Activated naive CD8-positive, alpha-beta T cell treated with anti-CD3 and anti-CD28 coated beads, Interleukin-2, amount 50 U/mL, for 16 hours (primary cell): ENCODE measurements around the gene PLA2G5.

Experiments used
- DNase-seq: peaks from one replicate; pipeline ENCODE4 v3.0.0-alpha.2; 2020; ENCODE audit warnings: low read depth, low spot score

Gene PLA2G5

DNA sequence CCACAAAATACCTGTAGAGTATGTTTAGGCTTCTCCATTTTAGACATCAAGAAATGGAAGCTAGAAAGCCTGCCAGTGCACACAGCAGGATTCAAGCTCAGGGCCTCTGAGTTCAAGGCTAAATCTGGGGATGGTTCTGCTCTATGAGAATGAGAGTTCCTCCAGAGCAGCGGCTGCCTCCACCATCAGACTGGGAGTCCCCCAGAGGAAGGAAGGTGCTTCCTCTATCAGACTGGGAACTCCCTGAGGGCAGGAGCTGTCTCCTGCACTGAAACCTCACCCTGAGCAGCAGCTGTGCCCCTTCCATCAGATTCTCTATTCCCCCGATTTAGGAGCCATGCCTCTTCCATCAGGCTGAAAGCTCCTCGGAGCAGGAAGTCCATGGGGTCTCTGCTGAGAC is 20.1 kb downstream of the PLA2G5 start:
- no peak for DNase-seq

- DNase-seq = no peak
Observed at GRCh38 chr1:20090641-20091040, 20.6 kb downstream of the PLA2G5 start.

GRCh38 chr1:20093303-20093702 is 23.3 kb downstream of the PLA2G5 start:
- DNase-seq = no peak

DNA sequence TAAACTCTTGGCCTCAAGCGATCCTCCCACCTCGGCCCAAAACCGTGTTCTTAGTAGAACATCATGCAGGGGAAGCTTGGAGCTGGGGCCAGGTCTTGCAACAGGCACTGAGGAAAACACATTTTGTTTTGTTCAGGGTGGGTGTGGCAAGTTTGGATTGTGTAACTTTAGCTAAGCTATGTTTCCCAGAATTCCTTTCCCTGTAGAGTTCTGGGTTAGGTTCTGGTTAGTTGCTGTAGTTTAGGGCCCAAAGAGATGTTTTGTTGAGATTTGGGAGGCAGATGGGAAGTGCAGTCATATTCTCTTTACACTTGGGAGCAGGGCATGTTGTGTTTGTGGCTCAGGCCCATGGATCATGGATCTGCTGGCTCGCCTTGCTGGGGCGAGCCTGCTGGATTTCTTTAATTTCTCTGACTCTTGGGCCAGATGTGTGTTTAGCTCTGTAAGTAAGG is 24.0 kb downstream of the PLA2G5 start:
- no peak for DNase-seq

DNA sequence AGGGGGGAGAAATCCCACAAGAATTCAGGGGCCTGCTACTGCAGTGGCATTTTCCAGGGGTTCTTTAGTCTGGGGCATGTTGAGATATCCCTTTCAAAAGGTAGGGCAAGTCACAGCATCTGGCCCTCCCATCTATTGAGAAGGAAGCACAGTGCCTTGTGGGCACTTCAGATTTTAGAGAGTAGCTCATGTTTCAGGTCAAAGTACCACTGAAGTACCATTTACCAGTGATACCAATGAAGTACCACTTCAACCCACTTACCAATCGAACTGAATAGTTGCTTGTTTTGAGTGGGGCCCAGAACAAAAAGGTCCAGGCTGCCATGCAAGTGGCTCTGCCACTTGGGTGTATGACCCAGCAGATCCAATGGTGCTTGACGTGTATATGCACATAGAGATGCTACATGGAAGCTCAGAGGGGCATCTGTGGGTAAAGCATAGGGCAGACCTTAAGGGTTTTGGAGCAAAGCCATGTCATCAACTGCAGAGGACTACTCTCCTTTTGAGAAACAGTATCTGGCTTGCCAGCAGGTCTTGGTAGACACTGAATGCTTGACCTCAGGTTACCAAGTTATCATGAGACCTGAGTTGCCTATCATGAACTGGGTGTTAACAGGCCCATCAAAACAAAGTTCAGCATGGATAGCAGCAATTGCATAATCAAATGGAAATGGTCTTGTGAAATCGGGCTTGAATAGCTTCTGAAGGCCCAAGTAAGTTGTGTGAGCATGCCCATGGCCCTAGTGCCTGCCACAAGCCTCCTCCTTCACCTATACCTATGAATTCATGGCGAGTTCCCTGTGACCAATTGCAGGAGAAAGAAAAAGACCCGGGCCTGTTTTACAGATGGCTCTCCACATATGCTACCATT is 25.8 kb downstream of the PLA2G5 start:
- DNase-seq = no peak

DNA sequence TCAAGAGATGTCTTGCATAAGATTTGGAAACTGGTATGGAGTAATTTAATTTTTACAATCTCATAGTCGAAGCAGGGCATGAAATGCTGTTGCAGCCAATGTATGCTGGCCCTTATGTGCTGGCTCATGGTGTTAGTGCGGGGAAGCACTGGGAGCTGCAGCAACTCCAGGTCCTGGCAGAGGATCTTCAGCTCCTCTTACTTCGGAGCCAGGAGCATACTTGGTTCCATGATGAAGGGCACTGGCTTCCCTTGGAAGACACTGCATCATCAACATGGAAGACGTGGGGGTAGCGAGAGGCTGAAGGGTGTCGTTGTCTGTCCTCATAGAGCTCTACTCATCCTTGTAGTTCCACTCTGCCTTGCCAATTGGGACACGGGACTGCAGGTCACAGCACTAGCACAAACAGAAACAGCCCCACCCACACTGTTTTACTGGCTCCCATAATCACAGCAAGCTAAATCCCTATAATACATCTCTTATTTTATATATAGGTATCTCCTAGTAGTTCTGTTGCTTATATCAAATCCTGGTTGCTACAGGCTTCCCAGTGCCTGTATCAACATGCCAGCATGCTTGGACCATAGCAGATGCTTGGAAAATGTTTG is 26.9 kb downstream of the PLA2G5 start:
- DNase-seq = no peak

DNA sequence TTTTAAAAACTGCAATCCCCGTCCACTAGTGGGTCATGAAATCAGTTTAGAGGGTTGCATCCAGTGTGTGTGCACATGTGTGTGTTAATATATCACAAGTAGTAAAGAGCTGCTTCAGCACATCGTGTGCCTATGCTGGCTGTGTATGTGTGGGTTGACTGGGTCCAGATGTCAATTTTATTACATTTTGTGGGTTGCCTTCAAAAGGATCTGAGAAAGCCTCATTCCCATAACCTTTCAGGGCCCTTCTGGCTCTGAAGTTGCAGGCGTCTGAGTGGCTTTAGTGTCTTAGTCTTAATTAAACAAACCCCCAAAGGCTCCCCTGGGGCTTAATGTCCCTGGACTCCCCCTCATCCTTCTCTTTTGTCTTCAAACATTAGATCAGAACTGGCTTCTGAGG is 29.5 kb downstream of the PLA2G5 start:
- DNase-seq = no peak

- DNase-seq = no peak
Observed at GRCh38 chr1:20100632-20101355, 30.8 kb downstream of the PLA2G5 start.

DNA sequence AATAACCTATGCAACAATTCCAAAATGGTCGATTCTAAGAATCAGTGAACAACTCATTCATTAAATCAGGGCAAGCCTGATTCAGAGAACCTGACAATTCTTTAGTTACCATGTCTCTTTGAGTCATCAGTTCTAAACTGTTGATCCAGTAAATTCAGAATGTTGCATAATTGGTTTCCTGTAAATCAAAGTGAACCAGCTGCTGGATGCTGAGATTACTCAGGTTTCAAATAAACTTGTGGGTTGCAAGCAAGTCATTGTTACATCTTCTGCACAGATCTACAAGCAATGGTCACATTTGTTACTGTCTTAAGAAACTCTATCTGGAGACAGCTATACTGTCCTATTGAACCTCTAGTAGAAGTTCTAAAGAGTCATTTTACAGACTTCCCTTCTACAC is 32.9 kb downstream of the PLA2G5 start:
- DNase-seq = no peak

DNA sequence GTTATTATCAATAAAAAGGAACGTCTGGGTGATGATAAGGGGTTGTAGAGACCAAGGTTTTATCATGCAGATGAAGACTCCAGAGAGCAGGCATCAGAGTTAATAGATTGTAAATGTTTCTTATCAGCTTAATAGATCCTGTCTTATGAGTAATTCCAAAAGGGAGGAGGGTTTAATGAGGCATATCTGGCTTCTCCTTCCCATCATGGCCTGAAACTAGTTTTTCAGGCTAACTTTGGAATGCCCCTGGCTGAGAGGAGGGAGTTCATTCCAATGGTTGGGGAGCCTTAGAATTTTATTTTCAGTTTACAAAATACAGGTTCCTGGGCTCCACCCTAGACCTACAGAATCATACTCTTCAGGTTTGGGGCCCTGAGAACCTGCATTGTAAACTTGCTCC is 35.9 kb downstream of the PLA2G5 start:
- DNase-seq = no peak

DNA sequence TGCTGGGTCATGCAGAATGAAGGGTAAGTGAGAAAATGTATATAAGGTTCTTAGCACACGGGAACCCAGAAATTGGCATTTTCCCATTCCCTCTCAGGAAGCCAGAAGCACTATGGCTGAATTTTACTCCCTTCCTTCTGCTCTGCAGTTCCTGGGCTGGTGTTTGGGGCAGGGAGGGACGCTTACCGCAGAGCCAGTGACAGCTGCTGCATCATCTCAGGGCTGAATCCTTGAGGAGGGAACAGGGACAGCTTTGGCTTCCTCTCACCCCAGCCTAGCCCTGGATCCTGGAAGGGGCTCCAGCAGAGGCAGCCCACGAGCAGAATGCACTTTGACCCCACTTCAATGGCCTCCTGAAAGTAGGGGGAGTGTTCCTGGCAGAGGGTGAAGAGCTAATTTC is 37.4 kb downstream of the PLA2G5 start:
- DNase-seq = no peak

- DNase-seq = no peak
Observed at GRCh38 chr1:20107796-20108195, 37.8 kb downstream of the PLA2G5 start.

DNA sequence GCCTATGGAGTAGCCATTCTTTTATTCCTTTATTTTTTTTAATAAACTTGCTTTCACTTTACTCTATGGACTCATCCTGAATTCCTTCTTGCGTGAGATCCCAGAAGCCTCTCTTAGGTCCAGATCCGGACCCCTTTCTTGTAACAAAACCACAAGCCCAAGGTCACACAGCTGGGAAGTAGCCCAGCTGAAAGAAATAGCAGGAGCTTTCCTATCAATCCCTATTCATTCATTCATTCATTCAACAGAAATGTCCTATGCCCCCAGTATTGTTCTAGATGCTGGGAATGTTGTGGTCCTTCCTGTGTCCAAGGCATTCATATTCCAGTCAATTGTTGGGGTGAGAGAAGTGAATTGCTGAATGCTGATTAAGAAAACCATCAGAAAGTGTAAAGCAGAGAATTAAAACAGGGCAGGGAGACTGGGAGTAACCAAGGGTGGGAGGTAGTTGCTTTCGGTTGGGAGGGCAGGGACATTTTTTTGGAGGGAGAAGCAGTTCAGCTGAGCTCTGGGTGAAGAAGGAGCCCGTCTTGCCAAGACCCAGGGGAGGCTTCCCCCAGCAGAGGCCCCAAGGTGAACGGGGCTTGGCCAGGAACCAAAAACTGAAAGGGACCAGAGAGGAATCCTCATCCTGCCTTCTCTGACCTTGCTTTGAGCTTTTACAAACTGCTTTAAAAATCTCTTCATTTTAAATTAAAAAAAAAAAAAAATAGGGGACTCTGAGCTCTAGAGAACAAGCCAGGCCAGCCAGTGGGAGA is 38.6 kb downstream of the PLA2G5 start:
- DNase-seq = no peak

GRCh38 chr1:20109223-20109856 is 39.3 kb downstream of the PLA2G5 start:
- DNase-seq = no peak

- no peak for DNase-seq
Observed at GRCh38 chr1:20110679-20111078, 40.7 kb downstream of the PLA2G5 start.

- DNase-seq = no peak
Observed at GRCh38 chr1:20111452-20111851, 41.5 kb downstream of the PLA2G5 start.

GRCh38 chr1:20112279-20113000 is 42.4 kb downstream of the PLA2G5 start:
- no peak for DNase-seq

GRCh38 chr1:20114021-20114648 is 44.1 kb downstream of the PLA2G5 start:
- no peak for DNase-seq

- no peak for DNase-seq
Observed at GRCh38 chr1:20115479-20115878, 45.5 kb downstream of the PLA2G5 start.

DNA sequence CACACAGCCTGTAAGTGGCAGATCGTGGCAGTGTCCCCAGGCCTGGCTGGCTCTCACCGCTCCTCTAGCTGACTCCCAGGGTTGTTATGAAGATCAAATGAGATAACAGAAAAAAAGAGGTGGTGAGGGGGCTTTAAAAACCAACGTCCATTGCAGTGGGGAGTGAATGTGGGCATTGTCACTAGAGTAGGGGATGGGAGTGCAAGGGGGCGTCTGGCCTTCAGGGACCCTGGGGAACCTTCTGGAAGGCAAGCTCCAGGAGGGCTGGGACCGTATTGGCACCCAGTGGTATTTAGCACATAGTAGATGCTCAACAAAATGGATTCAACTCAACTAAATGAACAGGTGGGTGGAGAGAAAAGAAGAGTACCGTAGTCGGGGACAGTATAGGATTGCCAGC is 45.9 kb downstream of the PLA2G5 start:
- no peak for DNase-seq
